Skeletal muscle tissue (tissue), 4 donors: Measurements from ENCODE around the gene BPIFB2. TPM values are rescaled to one million over a fixed set of nuclear protein-coding genes. Genes with fewer than 3 reads are reported as not detected.
"Not testable (repeated sequence)": the region's sequence is repeated elsewhere in the genome, so short reads cannot be mapped to it uniquely, and the experiment has no call there.

Source experiments
- H3K27ac ChIP-seq: one replicate; pipeline ENCODE4 v1.7.0; 2013; ENCODE audit warnings: mild to moderate bottlenecking, low read depth, low read length, inconsistent platforms
- H3K27me3 ChIP-seq, 3 donors: one replicate each; pipeline ENCODE4 v1.7.0; 2013; ENCODE audit warnings: low read length in 3 of 3; ENCODE audit not compliant: control insufficient read depth in 3 of 3, insufficient read depth in 3 of 3
- H3K36me3 ChIP-seq, 3 donors: one replicate each; pipeline ENCODE4 v1.7.0; 2013; ENCODE audit warnings: low read length in 3 of 3; ENCODE audit not compliant: control insufficient read depth in 3 of 3, insufficient read depth in 3 of 3
- H3K4me1 ChIP-seq, 3 donors: one replicate each; pipeline ENCODE4 v1.7.0; 2013; ENCODE audit warnings: low read length in 3 of 3, mild to moderate bottlenecking in 3 of 3; ENCODE audit not compliant: control insufficient read depth in 3 of 3, insufficient read depth in 3 of 3
- H3K4me3 ChIP-seq, 3 donors: one replicate each; pipeline ENCODE4 v1.7.0; 2013; ENCODE audit warnings: low read length in 3 of 3
- H3K9ac ChIP-seq, 3 donors: one replicate each; pipeline ENCODE4 v1.7.0; 2013; ENCODE audit warnings: low read length in 3 of 3, mild to moderate bottlenecking in 3 of 3, moderate library complexity in 2 of 3, low read depth in 1 of 3
- H3K9me3 ChIP-seq, 3 donors: one replicate each; pipeline ENCODE4 v1.7.0; 2013; ENCODE audit warnings: low read length in 3 of 3; ENCODE audit not compliant: control insufficient read depth in 3 of 3
- total RNA-seq: library from RNA; depleted of rRNA; stranded (reverse); fragments of >200 nt; gene quantifications from one replicate; pipeline ENCODE4 v1.2.3, GENCODE V29; 2014
- donor health status: Osteomylitis.

The BPIFB2 gene
- not detected for total RNA-seq

DNA sequence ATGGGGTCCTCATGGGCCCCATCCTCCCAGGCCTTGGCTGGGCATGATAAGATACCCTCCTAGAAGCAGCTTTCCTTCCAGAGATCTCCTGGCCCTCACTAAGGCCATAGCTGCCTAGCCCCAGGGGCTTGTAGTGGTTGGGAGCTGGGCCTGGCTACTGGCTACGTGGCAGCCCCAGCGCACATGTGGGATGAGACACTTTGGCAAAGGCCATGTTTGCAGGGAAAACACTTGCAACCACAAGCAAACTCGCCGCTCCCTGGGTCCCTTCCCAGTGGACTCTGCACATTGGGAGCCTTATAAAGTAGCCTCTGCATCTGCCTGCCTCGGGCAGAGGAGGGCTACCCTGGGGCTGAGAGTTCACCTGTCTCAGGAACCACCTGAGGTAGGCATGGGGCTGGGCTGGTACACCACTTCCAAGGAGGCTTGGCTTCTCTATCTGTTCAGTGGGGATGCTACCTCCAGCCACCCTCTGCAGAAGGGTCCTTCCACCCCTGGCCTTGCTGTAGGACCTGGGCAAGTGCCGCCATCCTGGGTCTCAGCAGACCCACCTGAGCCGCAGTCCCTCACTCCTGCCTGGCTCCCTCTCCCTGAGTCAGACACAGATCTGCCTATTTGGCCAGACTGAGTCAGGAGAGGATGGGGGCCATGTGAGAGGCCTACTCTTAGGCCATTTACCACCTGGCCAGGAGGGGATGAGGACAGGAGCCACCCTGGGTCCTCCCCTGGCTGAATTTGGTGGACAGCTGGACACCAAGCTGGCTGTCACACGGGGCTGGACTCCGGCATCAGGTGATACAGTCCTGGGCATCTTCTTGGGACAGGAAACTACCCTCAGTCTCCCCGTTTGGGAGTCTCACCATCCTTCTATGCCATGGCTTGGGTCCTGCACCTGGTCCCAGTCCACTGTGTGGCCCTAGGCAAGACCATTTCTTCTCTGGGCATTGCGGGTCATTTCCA is at the start of gene BPIFB2:
Gene BPIFB2, plus strand, starts transcription at position 329 of the 960 bp plus-strand sequence. CDS start 871 bp downstream, outside the sequence.
- H3K9ac ChIP-seq = no peak within 1 kb of the TSS
- H3K4me1 ChIP-seq = no peaks in the 10 kb centered on the region
- H3K27me3 ChIP-seq = peaks cover 7 to 26% (median 17%) of the 10 kb centered on the region in 3 donors
- H3K4me3 ChIP-seq = no peak within 1 kb of the TSS
- no peak within 1 kb of the TSS for H3K27ac ChIP-seq
- H3K36me3 ChIP-seq = no peaks in the 10 kb centered on the region
- H3K9me3 ChIP-seq = peaks cover 3 to 7% (median 5%) of the 10 kb centered on the region in 3 donors

- H3K27me3 ChIP-seq = peaks cover 0 to 8% (median 4%) of the 10 kb centered on the region in 3 donors
- no peak overlapping the region for H3K4me3 ChIP-seq
- no peaks in the 10 kb centered on the region for H3K36me3 ChIP-seq
- H3K4me1 ChIP-seq = no peaks in the 10 kb centered on the region
- H3K9ac ChIP-seq = no peak overlapping the region
- peaks cover 0 to 10% (median 3%) of the 10 kb centered on the region in 3 donors for H3K9me3 ChIP-seq
- no peak overlapping the region for H3K27ac ChIP-seq
Observed at GRCh38 chr20:32958574-32958973, 48.9 kb upstream of the BPIFB2 start.

DNA sequence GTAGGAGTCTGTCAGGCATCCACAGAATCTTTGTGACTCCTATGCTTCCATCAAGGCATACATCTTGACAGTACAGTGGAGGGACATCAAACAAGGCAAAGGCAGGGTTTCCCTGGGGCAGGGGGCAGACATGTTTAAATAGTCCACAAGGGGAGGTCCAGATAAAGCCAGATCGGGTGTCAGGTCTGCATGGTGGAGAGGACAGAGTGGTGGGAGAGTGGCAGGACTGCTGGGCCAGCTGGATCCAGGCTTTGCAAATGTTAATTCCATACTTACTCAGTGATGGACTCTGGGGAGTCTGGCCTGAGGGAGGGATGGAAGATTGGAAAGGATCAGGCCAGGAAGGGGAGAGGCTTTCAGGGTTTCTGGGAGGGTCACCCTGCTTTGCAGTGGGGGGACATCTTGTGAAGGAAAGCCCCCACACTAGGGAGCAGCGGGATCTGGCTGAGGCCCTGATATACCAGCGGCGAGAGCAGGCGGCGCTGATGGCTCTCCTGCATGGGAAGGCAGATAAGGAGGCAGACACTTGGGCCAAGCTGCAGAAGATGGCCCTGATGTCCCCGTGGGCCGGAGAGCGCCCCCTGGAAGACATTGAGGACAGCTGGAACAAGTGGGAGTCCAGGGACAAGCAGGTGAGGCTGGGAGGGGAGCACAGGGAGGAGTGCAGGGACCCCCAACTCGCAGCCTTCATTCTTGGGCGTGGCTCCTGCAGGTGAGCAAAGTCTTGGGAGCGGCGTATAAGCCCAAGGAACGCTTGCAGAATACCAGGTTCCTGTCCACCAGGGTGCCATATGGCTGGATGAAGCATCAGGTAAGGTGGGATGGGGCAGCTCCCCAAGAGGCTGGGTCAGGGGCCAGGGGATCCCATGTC is 47.9 kb upstream of the BPIFB2 start:
- Histone ChIP-seq H3K27me3 (peaks cover 0 to 10% (median 8%) of the 10 kb centered on the region in 3 donors), H3K9me3 (peaks cover 0 to 10% (median 3%) of the 10 kb centered on the region in 3 donors), H3K36me3 (no peaks in the 10 kb centered on the region), H3K4me1 (no peaks in the 10 kb centered on the region), H3K27ac (no peak overlapping the region), H3K4me3 (no peak overlapping the region), H3K9ac (no peak overlapping the region)

DNA sequence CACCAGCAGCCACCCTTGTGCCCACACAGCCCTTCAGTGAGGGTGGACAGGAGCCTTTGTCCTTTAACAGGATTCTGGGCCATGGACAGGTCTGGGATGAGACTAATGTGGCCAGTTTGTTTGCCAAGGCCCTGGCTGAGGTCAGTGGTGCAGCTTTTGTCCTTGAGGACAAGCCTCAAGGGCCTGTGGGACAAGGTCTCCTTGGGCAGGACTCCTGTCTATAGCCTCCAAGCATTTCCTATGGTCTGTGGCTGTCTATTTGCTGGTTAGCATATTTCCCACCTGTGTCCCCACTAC is 47.3 kb upstream of the BPIFB2 start:
- H3K27ac ChIP-seq = no peak overlapping the region
- H3K9ac ChIP-seq = no peak overlapping the region
- H3K9me3 ChIP-seq = peaks cover 0 to 10% (median 3%) of the 10 kb centered on the region in 3 donors
- no peaks in the 10 kb centered on the region for H3K4me1 ChIP-seq
- peaks cover 0 to 10% (median 8%) of the 10 kb centered on the region in 3 donors for H3K27me3 ChIP-seq
- no peaks in the 10 kb centered on the region for H3K36me3 ChIP-seq
- no peak overlapping the region for H3K4me3 ChIP-seq

- Histone ChIP-seq H3K27me3 (peaks cover 0 to 14% (median 10%) of the 10 kb centered on the region in 3 donors), H3K4me3 (no peak overlapping the region), H3K36me3 (no peaks in the 10 kb centered on the region), H3K9ac (no peak overlapping the region), H3K9me3 (peaks cover 0 to 10% (median 3%) of the 10 kb centered on the region in 3 donors), H3K4me1 (no peaks in the 10 kb centered on the region), H3K27ac (no peak overlapping the region)
Observed at GRCh38 chr20:32960849-32961731, 46.4 kb upstream of the BPIFB2 start.

GRCh38 chr20:32962053-32962452 is 45.5 kb upstream of the BPIFB2 start:
- Histone ChIP-seq H3K9me3 (peaks cover 0 to 6% (median 3%) of the 10 kb centered on the region in 3 donors), H3K27me3 (peaks cover 0 to 19% (median 12%) of the 10 kb centered on the region in 3 donors), H3K27ac (no peak overlapping the region), H3K4me3 (no peak overlapping the region), H3K9ac (no peak overlapping the region), H3K36me3 (no peaks in the 10 kb centered on the region), H3K4me1 (no peaks in the 10 kb centered on the region)

DNA sequence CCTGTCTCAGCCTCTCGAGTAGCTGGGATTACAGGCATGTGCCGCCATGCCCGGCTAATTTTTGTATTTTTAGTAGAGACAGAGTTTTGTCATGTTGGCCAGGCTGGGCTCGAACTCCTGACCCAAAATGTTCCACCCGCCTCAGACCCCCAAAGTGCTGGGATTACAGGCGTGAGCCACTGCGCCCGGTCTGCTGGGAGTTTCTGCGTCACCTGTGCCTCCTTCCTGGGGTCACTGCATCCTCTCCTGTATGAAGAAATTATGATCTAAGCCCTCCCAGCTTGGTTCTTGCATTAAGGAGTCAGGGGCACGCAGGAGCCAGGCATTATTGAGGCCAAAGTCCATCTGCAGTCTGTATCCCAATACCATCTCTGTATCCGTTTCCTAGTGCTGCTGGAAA is 44.9 kb upstream of the BPIFB2 start:
- H3K4me1 ChIP-seq, H3K9ac ChIP-seq, H3K9me3 ChIP-seq, H3K36me3 ChIP-seq, H3K4me3 ChIP-seq, H3K27ac ChIP-seq: not testable (repeated sequence)
- peaks cover 0 to 23% (median 12%) of the 10 kb centered on the region in 3 donors for H3K27me3 ChIP-seq

GRCh38 chr20:32963176-32963575 is 44.3 kb upstream of the BPIFB2 start:
- H3K27ac ChIP-seq = no peak overlapping the region
- peaks cover 0 to under 1% (median 0%) of the 10 kb centered on the region in 3 donors for H3K9me3 ChIP-seq
- no peaks in the 10 kb centered on the region for H3K4me1 ChIP-seq
- H3K36me3 ChIP-seq = no peaks in the 10 kb centered on the region
- H3K9ac ChIP-seq = no peak overlapping the region
- H3K4me3 ChIP-seq = no peak overlapping the region
- H3K27me3 ChIP-seq = peaks cover 0 to 23% (median 16%) of the 10 kb centered on the region in 3 donors

DNA sequence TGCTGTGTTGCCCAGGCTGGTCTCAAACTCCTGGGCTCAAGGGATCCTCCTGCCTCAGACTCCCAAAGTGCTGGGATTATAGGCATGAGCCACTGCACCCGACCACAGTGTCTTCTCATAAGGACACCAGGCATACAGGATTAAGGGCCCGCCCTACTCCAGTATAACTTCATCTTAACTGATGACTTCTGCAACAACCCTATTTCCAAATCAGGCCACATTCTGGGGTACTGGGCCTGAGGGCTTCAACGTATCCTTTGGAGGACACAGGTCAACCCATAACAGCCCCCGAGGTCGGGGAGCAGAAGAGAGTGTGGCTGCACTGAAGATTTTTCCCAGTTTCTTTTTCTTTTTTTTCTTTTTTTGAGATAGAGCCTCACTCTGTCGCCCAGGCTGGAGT is 42.9 kb upstream of the BPIFB2 start:
- no peaks in the 10 kb centered on the region for H3K36me3 ChIP-seq
- no peaks in the 10 kb centered on the region for H3K9me3 ChIP-seq
- no peaks in the 10 kb centered on the region for H3K4me1 ChIP-seq

More for the DNA sequence above, 42.9 kb upstream of the BPIFB2 start:
- Histone ChIP-seq H3K27ac (no peak overlapping the region), H3K27me3 (peaks cover 4 to 32% (median 22%) of the 10 kb centered on the region in 3 donors), H3K9ac (no peak overlapping the region), H3K4me3 (no peak overlapping the region)
